ENCODE measurements around the gene SPECC1.
"Not testable (repeated sequence)": the region's sequence is repeated elsewhere in the genome, so short reads cannot be mapped to it uniquely, and the experiment has no call there.

SPECC1 gene

DNA sequence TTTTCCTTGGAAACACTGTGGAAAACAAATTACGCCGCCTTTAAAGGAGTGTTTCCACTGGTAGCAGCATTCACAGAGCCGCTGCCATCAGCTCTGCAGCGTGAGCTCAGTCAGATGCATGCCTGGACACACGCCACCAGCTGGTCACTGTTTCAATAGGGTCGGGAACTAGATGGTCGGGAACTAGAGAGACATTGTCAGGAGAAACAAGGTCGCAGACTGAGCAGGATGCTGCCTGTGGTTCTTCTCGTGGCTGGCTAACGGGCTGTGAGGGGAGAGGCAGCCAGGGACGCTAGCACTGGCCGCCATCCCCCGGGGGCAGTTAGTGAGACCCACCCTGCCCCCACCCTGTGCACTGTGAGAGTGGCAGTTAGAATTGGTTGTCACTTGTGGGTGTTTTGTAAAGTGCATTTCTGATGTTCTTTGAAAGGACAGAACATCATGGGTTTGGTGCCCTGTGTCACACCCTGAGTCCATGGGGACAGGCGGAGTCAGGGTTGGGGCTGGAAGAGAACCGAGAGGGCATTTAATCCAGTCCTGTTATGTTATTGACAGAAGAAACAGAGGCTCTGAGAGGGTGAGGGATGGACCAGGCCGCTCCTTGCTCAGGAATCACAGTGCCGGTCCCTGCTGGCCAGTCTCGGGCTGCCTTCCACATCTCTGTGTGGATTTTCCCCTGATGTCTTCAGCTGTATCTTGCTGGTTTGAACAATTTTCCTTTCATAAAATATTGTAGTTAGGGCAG lies 86.3 kb downstream of the SPECC1 start:
- no peak for DNase-seq

DNA sequence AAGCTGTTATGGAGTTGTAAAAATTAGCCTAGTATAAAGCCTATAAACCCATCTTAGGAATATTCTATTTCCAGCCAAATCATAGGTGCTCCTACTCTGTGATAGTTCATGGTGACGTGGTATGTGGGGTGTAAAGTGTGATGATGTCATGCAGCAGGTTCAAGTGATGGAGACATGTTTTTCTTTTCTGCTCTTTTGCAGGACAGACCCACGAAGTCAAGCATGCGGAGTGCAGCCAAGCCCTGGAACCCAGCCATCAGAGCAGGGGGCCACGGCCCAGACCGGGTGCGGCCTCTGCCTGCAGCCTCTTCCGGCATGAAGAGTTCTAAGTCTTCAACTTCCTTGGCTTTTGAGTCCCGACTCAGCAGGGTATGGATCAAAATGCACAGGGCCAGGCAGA lies 87.3 kb downstream of the SPECC1 start:
- DNase-seq, result no peak

DNA sequence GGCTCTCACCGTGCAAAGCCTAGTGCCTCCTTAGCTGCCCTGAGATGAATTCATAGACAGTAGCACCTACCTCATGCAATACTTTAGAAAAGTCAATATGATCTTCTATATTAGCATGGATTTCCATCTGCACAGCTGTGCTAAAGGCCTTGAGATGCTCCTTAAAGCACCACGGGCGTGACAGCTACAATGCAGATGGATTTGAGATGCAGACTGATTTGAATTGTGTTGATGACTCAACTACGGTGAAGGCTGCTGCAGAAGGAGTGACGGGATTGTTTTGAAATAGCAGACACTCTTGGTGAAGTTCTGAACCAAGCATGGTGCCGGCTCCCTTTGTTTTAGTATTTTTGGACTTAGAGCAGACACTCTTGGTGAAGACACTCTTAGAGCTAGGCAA lies 88.2 kb downstream of the SPECC1 start:
- DNase-seq, result no peak

DNA sequence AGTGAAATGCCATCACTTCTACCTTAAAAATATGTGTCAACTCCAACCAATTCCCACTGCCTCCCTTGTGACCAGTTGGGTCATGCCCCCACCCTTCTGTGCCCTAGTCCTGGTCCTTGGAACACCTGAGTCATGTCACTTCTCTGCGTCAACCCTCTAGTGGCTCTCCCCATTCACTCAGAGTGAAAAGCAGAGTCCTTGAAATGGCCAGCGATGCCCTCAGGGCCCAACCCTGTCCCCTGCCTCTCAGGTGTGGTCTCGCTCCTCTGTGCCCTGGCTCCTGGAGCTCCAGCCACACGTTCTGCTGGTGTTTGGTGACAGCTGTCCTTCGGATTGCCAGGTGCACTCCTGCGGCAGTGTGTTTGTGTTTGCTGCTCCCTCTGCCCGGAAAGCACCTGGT lies 89.2 kb downstream of the SPECC1 start:
- no peak for DNase-seq

DNA sequence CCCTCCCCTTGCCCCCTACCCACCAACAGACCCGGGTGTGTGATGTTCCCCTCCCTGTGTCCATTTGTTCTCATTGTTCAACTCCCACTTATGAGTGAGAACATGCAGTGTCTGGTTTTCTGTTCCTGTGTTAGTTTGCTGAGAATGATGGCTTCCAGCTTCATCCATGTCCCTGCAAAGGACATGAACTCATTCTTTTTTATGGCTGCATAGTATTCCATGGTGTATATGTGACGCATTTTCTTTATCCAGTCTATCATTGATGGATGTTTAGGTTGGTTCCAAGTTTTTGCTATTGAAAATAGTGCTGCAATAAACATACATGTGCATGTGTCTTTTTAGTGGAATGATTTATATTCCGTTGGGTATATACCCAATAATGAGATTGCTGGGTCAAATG lies 91.6 kb downstream of the SPECC1 start:
- not testable (repeated sequence) for DNase-seq

DNA sequence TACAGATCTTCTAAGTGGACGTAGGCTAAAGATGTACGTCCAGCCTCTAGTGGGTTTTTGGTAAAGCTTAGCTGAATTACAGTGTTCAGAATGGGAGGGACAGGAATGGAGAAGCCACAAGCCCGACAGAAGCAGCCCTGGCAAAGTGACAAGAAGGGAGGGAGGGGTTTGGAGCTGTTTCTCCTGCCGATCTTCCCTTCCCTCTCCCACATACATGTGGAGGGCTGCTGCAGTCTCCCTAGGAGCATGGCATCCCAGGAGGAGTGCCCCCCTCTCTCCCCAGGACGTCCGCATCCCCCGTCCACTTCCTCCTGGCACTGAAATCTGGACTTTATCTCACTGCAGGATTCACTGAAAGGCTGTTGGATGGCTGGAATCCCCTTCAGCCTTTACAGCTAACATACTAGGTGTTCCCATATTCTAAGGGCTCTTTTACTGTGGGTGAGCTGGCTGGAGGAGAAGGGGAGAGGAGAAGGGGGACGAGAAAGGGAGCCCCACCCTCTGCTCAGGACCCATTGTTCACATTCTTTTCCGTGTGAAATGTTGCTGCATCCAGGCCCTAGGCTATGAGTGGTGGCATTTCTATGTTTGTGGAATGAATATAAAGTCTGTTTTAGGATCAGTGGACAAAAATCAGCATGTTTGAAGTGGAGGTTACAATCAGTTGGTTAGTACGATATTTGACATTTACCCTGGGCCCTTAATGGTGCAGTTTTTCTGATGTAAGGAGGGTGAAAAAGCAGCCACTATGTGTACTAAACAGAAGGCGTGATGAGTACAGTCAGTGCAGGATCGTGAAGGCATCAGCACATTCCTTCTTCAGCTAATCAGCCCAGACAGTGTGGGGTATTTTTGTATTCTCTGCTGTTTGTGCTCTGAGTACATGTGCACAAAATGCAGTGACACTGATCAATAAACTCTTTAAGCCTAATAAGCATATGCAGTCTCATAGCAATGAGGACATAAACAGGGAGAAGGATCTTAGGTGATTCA lies 94.6 kb downstream of the SPECC1 start:
- DNase-seq, result no peak

DNA sequence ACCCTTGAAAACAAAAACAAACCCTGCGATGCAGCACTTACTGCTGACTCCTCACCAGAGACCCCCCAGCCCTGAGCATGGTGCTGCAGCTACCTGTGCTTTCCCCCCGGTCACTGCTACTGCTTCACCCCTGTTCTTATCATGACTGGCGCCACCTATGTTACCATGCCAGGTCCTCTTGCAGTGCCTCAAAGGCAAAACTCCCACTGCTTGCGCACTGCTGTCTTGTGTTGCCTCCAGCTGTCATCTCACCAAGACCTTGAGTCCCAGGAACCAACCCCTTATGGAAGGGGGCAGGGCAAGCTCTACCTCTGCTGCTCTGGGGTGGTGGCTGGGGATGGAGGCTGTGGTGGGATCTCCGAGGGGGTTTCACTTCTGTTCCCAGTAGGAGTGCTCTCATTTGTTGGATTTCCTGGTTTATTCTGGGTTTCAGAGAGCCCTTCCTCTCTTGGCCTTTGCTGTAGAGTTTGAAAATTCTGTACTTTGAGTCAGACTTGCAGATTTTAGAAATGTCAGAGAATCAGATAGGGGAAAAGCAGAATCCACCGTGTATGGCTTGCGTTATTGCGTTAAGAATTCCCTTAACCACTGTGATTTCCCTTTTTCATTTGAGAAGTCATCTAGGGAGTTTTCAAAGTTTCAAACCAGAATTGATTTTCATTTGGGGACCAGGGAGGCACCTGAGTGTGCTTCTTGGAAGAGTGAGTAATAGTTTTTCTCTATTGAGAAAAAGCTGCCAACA lies 96.6 kb downstream of the SPECC1 start:
- DNase-seq, result no peak

DNA sequence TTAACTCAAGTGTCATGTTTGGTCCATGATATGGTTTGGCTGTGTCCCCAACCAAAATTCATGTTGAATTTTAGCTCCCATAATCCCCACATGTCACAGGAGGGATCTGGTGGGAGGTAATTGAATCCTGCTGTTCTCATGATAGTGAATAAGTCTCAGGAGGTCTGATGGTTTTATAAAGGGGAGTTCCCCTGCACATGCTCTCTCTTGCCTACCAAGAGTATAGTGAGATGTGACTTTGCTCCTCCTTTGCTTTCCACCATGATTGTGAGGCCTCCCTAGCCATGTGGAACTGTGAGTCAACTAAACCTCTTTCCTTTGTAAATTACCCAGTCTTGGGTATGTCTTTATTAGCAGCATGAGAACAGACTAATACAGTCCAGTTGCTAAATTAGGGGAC lies 97.3 kb downstream of the SPECC1 start:
- DNase-seq, result not testable (repeated sequence)

DNA sequence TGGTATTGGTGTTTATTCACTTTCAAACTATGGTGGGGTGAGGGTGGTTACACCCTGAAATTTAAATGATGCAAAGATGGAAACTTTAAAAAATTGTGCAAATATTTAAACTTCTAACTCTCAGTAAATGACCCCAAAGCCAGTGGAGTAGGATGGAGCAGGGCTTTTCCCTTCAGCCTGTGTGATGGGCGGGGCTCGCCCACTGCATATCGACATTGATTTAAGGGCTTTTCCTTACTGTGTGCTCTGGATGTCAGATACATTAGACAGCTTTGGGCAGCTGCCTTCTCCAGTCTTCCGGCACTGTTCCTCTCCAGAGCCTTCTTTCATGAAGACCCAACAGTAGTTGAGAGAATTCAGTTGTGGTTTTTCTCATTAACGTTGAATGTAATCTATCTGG lies 99.9 kb downstream of the SPECC1 start:
- DNase-seq, result no peak

DNA sequence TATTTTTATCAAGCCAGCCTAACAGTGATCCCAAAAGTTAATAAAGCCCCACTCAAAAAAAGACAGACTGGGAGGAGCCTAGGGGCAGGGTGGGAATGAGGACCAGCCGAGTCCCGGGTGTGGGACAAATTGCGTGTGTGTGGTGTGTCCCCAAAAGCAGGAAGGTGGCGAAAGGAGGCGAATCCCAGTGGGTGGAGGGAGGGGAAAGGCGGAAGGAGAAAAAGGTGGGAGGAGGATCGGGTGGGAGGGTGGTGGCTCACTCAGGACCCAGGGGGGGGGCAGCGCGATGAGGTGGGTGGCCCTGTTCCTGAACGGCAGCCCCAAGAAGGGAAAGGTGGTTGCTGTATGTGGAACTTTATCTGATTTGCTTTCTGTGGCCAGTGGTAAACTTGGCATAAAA lies 102.4 kb downstream of the SPECC1 start:
- DNase-seq, result no peak

DNA sequence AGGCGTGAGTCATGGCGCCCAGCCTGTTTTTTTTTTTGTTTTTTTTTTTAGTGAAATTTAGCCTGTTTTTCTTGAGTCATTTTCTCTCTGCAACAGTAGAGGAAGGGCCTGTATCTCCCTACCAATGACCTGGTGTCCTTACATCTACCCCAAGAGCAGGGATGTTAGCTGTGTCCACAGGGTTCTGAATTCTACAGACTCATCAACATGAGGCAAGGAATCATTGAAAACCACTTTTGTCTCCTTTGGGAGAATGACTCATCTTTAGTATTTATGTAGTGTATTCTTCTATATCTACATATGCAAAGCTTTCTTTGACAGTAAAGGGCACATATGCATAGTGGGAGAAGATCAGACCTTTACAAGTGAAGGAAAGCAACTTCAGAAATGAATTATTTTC lies 105.3 kb downstream of the SPECC1 start:
- DNase-seq, result no peak

DNA sequence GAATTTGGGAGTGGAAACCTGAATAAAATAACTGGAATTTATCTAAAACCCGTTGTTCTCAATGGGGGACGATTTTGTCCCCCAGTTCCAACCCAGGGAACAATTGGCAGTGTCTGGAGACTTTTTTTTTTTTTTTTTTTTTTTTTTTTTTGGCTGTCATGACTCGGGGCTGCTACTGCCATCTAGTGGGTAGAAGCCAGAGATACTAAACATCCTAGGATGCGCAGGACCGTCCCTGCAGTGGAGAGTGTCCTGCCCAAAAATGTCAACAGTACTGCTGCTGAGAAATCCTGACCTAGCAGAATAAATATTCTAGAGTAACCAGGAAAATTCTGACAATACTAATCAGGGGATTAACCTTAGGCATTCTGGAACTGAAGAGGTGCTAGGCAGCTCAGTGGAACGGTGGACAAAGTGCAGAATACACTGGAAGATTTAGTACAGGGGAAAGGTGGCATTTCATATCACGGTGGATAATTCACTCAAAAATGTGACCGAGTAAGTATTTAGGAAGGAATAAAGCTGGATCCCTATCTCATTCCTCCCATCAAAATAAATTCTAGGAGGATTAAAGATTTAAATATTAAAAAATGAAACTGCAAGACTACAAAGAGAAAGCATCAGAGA lies 107.6 kb downstream of the SPECC1 start:
- DNase-seq, result no peak

DNA sequence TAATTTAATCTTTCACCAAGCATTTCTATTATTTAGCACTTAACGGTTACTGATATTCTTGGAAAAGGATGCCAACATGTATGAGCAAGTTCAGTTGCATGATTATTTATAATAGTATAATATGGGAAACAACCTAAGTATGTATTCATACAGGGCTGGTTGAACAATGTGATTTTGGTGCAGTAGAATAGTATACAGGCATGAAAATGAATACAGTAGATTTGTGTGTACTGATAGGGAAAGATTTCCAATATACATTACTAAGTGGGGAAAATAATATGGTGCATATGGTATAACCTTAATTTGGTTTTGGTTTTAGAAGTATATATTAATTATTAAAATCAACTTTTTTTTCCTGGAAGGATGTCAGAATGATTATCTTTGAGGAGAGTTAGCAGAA lies 109.1 kb downstream of the SPECC1 start:
- DNase-seq, result no peak

DNA sequence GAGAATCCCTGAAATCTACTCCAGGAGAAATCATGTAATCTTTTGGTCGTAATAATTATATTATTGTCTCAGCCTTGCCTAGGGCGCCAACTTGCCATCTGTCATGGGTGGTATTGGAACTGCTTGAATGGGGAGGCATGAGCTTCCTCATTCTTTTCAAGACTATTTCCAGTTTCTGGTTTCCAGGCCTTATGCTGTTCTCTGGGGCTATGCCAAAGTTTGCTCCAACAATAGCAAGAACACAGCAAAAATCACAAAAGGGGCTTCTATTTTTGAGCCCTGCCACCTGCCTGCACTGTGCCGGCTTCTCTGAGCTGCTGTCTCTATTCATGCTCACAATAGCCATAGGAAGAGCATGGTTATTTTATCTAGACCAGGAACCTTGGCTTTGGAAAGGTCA lies 111.7 kb downstream of the SPECC1 start:
- no peak for DNase-seq

DNA sequence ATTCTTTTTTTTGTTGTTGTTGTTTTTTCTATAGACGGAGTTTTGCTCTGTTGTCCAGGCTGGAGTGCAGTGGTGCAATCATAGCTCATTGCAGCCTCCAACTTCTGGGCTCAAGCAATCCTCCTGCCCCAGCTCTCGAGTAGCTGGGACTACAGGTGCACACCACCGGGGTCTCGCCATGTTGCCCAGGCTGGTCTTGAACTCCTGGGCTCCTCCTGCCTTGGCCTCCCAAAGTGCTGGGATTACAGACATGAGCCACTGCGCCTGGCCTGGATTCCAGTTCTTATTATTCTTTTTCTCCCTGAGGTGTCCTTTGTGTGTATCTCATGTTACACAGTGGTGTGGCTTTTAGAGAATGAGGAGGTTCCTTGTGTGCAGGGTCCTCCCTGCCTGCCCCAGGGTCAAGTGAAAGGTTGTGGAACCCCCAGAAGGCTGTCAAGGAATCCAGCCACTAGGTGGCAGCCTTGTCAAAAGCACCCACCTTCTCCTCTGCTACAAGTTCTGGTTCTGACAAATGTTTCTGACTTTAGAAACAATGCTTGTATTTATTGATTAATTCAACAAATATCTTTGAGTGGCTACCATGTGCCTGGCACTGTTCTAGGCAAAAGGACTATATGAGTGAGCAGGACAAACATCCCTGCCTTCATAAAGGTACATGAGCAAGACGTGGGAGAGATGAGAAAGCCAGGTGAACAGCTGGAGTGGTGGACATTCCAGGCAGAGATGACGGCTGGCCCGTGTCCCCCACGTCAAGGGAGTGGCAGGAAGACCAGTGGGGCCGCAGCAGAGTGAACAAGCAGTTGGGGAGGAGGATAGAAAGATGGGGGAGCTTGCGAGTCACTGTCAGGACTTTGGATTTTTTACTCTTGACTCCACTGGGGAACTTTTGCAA lies 112.4 kb downstream of the SPECC1 start:
- no peak for DNase-seq

DNA sequence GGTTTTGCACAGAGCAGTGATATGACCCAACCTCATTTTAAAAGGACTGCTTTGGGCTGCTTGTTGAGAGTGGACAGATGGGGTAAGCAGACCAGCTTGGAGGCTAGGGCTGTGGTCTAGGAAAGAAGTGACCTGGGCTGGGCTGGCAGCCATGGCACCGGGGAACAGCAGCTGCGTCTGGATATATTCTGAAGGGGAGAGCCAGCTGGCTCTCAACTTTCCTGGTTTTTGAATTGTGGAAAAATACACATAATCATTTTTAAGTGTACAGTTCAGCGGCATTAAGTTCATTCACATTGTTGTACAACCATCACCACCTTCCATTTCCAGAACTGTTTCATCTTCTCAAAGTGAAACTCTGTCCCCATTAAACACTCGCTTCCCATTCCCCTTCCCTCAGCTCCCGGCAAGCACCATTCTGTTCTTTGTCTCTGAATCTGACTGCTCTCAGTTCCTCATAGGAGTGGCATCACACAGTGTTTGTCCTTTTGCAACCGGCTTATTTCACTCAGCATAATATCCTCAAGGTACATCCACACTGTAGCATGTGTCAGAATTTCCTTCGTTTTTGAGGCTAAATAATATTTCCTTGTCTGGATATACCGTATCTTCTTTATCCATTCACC lies 113.2 kb downstream of the SPECC1 start:
- DNase-seq, result no peak

DNA sequence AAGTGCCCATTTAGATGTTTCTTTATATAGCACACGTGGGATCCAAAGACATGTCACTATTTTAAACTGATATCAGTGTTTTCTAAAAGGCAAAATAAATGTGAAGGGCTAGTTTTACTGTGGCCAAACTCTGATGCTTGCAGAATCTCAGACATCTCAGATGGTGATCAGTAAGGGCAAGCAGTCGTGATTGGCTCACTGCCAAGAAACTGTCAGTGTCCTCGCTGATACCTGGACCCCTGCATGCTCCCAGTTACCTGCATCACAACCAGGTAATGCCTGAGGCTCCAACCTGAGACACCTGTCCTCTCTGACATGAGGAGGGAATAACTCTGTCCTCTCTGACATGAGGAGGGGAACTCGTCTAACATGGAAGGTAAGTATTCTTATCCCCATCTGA lies 114.0 kb downstream of the SPECC1 start:
- DNase-seq, result no peak

DNA sequence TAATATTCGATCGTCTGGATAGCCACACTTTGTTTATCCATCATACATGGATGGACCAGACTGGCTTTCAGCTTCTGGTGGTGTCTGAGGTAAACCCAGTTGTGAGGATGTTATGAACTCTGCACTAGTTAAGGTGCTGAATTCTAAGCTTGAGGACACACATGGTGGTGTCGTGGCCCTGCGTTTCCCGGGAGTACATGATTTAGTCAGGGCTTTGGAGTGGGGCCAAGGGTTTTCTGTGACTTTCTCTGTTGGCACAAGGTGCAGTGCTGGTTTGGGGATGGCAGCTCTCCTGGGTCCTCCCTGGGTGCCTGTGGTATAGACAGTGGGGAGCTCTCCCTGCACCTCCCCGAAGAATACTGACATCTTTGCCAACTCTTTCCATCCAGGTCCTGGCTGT lies 116.6 kb downstream of the SPECC1 start:
- no peak for DNase-seq

DNA sequence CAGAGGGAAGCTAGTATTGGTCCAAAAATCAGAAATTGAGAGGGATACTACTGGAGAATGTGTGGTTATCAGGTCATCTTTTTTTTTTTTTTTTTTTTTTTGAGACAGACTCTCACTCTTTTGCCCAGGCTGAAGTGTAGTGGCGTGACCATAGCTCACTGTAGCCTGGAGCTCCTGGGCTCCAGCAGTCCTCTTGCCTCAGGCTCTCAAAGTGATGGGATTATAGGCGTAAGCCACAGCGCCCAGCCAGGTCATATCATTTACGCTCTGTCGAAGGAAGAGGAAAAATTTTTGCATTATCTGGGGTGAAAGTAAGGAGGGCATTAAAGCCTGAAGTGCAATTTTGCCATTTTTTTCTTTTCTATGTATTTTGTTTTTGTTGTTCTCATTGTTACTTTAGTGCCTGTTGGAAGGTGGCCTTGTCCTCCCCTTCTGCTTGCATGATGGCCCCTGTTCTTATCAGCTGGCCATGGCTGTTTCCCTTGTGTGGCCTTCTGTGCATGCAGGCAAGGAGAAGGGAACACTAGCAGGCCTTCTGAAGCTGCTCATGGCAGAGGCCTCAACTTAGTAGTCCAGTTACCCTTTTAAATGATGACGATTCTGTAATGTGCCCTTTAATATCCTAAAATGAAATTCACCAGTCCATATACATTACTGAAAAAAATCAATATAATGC lies 118.3 kb downstream of the SPECC1 start:
- no peak for DNase-seq

DNA sequence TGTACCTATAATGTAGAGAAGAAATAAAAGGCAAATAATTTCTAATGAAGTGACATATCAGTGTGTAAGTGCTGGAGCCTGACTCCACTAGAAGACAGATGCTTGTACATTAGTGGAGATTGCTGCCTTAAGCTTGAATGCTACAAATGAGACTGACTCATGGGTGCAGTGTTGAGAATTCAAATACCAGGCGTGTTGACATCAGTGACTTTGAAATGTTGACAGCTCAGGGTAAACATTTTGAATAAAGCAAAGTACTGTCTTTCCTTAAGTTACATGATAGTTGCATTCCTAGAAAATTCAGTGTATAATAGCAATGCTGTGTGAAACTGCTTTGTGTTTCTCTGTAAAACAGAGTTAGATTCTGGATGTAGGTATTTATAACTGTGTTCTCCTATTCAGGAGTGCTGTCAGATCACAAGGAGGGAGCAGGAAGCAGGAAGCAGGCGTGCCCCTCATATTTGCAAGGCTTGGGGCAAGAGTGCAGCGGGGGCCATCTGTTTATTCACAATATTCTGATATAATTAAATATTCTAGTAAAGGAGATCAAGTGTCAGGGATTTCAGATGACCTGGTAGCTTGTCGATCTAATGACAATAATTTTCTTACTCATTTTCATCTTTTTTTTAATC lies 119.0 kb downstream of the SPECC1 start:
- DNase-seq, result no peak

All from NCI-H1048 (cell line).